GM20431 (cell line): Measurements from ENCODE around the gene APOBEC3G.

Experiments
- in situ Hi-C: fragments of 300-500 bp; cut with MseI, MboI; formaldehyde crosslinking; loops from one replicate; pipeline ENCODE4 v1.15.0; 2020; ENCODE audit warnings: low sequenced_read_pairs; ENCODE audit not compliant: unreplicated experiment

Gene APOBEC3G

GRCh38 chr22:39090426-39091064 is 13.5 kb downstream of the APOBEC3G start:
- in situ Hi-C loops = no loop called here

DNA sequence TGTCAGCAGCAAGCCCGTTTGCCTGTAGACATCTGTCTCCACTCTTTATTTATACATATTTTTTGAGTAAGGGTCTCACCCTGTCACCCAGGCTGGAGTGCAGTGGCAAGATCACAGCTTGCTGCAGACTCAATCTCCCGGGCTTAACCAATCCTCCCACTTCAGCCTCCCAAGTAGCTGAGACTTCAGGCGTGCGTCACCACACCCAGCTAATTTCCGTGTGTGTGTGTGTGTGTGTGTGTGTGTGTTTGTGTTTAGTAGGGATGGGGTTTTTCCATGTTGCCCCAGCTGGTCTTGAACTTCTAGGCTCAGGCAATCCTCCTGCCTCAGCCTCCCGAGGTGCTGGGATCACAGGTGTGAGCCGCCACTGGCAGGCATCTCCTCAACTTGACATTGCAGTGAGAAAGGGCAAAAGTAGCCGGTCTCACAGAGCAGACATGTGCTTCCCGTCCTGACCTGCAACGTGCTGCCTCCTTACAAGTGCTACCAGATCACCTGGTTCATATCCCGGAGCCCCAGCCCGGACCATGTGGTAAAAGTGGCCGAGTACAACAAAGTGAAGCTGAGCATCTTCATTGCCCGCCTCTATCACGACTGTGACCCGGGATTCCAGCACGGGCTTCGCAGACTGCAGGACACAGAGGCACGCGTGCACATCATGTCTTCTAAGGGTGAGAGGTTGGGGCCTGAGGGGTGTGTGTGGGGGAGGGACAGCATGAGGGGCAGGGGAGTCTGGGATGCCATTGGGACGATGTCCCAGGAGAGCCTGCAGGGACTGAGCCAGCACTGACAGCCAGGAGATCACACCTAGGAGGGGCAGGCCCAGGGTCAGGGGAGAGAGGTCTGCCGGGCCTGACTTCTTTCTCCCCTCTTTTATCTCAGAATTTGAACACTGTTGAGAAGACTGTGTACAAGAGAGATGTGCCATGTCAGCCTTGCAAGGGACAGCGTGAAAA is 14.3 kb downstream of the APOBEC3G start:
- in situ Hi-C loops = no loop called here

DNA sequence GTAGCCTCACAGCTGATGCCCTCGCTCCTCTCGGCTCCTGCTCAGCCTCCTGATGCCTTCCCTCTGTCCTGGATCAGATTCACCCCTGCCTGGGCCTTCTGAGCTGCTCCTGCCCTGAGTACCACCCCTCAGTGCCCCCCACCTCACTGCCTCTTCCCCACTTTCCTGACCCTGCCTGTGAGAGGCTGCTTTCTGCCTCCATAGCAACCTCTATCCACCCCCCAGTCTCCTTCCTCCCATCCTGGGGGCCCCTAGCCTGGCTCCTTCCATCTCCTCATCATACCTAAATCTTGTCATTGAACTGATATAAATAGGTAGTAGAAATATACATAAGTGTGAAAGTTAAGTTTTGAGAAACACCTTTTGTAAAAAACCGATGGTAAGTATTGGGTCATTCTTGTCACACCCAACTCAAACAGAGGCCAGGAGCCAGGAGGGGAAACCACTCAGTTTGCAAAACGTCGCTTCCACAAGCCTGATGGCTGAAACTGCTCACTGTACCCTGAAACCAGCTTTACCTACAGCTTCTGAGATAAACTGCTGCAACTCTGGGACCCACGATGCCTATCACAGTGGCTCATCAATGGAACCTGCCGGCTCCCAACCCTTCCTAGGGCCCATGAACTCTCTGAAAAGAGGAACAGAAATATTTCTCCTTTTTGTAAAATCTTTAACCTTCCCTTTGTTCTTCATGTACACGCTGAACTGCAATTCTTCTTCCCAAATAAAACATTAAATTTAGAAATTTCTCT is 15.2 kb downstream of the APOBEC3G start:
- in situ Hi-C loops = no loop called here

DNA sequence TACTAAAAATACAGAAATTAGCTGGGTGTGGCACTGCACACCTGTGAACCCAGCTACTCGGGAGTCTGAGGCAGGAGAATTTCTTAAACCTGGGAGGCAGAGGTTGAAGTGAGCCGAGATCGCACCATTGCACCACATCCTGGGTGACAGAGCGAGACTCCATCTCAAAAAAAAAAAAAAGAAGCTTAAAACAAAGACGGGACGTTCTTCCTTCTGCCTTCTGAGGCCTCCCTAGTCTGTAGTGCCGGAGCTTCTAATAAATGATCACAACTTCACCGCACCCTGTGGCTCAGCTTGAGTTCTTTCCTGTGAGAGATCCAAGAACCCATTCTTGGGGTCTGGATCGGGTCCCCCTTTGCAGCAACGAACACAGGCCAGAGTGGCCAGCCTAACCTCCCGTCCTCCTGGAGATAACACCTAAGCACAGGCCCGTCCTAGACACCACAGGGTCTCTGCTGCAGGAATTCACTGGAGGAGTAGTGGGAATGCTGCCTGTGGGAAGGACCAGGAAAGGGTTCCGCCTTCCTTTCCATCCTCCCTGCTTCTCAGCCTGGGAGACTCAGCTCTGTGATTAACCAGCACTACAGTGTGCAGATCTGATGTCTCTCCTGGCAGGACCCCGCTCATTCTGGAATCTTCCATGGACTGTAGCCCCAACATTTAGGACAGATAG is 17.8 kb downstream of the APOBEC3G start:
- in situ Hi-C loops = no loop called here

DNA sequence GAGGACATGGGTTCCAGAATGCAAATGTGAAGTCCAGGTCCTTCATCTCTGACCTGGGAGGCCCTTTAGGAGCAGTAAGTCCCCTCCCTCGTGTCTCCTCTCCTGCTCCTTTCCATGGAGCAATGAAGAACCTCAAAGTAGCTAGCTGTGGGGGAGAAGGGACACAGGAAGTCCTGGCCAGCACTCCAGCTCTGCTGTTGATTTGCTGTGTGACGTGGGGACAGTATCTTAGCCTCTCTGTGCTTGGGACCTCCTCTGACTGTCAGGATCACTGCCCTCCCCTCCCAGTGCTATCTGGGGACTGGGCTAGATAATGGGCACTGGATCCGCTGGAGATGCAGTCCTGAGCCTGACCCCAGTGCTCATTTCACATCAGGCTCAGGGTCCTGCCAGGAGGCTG is 18.9 kb downstream of the APOBEC3G start:
- in situ Hi-C loops = no loop called here

- in situ Hi-C loops = no loop called here
Measured at GRCh38 chr22:39097098-39098020, 20.3 kb downstream of the APOBEC3G start, which contains the start of gene APOBEC3H. APOBEC3H (plus strand) TSS chr22:39097244; CDS start chr22:39100279, 3,035 bp downstream.

DNA sequence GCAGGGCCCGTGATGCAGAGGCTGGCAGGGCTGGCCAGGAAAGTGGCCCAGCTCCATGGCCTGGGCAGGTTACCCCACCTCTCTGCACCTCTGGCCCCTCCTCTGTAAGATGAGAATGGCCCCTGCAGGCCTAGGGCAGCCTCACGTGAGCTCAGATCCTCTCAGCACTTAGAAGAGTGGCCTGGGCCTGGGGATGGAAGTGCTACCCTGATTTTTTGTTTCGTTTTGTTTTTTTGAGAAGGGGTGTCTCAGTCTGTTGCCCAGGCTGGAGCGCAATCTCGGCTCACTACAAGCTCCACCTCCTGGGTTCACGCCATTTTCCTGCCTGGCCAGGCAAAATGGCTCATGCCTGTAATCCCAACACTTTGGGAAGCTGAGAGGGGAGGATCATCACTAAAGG is 21.0 kb downstream of the APOBEC3G start:
- in situ Hi-C loops = no loop called here

DNA sequence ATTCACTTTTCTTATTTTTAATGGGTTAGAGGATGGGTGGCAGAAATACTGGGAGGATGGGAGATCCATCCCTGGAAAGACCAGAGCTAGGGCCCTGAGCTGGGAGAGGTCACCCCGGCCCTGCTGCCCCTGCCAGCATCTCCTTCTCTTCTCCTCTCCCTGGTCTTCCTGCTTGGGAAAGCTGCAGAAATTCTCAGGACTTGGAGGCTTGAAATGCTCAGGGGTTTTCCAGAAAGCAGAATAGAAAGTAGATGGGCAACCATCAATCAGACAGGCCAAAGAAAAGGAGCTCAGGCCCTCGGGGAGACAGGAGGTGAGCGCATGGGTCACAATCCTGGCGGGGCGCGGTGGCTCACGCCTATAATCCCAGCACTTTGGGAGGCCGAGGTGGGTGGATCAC is 21.5 kb downstream of the APOBEC3G start:
- in situ Hi-C loops = no loop called here

DNA sequence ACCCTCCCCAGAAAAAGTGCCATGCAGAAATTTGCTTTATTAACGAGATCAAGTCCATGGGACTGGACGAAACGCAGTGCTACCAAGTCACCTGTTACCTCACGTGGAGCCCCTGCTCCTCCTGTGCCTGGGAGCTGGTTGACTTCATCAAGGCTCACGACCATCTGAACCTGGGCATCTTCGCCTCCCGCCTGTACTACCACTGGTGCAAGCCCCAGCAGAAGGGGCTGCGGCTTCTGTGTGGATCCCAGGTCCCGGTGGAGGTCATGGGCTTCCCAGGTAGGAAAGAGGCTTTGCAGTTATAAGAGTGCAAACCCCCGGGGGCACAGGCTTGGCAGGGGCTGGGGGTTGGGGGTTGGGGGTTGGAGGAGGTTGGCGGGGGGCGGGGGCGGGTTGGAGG is 24.2 kb downstream of the APOBEC3G start:
- in situ Hi-C loops = no loop called here

GRCh38 chr22:39103431-39103830 is 26.4 kb downstream of the APOBEC3G start:
- in situ Hi-C loops = no loop called here

- in situ Hi-C loops = no loop called here
Measured at GRCh38 chr22:39106326-39106725, 29.3 kb downstream of the APOBEC3G start.

DNA sequence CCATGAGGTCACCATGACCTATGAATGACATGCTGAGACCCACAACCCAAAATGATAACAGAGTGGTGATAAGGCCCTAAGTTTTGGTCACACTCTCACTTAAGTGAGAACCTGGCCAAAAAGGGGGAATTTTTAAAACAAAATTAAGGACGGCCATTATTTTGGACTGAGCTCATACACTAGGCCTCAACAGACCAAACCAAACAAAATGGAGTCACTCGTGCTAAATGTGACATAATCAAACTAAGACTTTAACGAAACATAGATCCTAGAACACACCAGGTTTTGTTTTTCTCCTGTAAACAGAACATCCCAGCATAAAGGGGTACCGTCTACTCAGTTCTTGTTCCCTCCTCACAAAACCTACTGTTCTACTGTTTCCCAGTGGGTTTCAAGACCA is 31.4 kb downstream of the APOBEC3G start:
- in situ Hi-C loops = no loop called here

GRCh38 chr22:39109361-39109760 is 32.3 kb downstream of the APOBEC3G start:
- in situ Hi-C loops = no loop called here

GRCh38 chr22:39110631-39111561 is 33.8 kb downstream of the APOBEC3G start:
- in situ Hi-C loops = no loop called here

- in situ Hi-C loops = no loop called here
Measured at GRCh38 chr22:39114112-39114511, 37.0 kb downstream of the APOBEC3G start.

DNA sequence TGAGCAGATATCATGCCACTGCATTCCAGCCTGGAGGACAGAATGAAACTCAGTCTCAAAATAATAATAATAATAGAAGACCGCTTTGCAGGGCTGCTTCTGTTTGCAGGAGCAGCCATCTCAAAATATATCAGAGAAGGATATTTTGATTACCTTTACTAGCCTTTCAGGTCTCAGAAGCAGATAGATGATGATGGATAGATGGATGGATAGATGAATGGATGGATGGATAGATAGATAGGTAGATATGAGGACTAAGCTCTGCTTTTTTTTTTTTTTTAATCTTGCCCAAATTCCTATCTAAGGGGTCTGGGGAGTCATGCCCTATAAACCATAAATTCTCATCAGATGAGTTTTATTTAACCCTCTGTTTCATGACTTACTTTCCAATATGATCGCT is 38.5 kb downstream of the APOBEC3G start:
- in situ Hi-C loops = no loop called here

GRCh38 chr22:39115977-39116621 is 39.0 kb downstream of the APOBEC3G start:
- in situ Hi-C loops = no loop called here
